Measurements from ENCODE around the gene BMP6. TPM values are rescaled to one million over a fixed set of nuclear protein-coding genes. Genes with fewer than 3 reads are reported as not detected.

BMP6 gene
- total and polyA plus RNA-seq, 2 donors from 2014 or later: 5.0 to 10.0 TPM

DNA sequence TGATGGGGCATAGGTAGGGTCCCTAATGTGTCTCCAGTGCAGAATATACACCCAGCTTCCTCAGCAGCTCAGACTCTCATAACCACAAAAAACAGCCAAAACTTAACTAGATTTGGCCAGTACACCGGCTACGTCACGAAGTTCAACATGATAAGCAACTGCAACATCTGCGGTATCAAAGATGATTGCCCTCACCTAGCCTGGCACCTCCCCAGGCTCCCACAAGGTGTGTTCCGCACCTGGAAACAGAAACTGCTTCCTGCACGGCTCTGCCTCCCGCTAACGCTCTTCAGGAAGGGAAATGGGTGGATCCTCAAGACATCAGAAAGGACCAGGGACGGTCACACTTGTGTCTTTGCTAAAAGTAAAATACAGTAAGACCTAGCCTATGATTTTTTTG lies 175.2 kb downstream of the BMP6 start:
- Histone ChIP-seq H3K9me3 (ENCODE audit: control insufficient read depth in 2 of 3, insufficient read depth in 1 of 3, low read length in 3 of 3) (no peaks in the 10 kb centered on the region), H3K27ac (ENCODE audit: low read depth in 2 of 2, low read length in 2 of 2) (no peak overlapping the region), H3K27me3 (ENCODE audit: control insufficient read depth, insufficient read depth, low read length) (no peaks in the 10 kb centered on the region), H3K4me1 (ENCODE audit: control insufficient read depth in 2 of 3, insufficient read depth in 2 of 3, low read depth in 1 of 3, low read length in 3 of 3) (peaks cover 0 to 13% (median 8%) of the 10 kb centered on the region in 3 donors), H3K9ac (ENCODE audit: low read length in 3 of 3) (no peak overlapping the region), H3K4me3 (ENCODE audit: low read length in 3 of 3) (no peak overlapping the region), H3K36me3 (ENCODE audit: control insufficient read depth in 2 of 3, insufficient read depth in 3 of 3, low read length in 3 of 3) (peaks cover 3 to 51% (median 37%) of the 10 kb centered on the region in 3 donors)
- intact Hi-C loops (cut with DNase I): no loop called here
- DNase-seq: no peak
- FAIRE-seq: no peak
- TF ChIP-seq, protein P1, sequence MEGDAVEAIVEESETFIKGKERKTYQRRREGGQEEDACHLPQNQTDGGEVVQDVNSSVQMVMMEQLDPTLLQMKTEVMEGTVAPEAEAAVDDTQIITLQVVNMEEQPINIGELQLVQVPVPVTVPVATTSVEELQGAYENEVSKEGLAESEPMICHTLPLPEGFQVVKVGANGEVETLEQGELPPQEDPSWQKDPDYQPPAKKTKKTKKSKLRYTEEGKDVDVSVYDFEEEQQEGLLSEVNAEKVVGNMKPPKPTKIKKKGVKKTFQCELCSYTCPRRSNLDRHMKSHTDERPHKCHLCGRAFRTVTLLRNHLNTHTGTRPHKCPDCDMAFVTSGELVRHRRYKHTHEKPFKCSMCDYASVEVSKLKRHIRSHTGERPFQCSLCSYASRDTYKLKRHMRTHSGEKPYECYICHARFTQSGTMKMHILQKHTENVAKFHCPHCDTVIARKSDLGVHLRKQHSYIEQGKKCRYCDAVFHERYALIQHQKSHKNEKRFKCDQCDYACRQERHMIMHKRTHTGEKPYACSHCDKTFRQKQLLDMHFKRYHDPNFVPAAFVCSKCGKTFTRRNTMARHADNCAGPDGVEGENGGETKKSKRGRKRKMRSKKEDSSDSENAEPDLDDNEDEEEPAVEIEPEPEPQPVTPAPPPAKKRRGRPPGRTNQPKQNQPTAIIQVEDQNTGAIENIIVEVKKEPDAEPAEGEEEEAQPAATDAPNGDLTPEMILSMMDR (IDR thresholded peaks at IDR 0.05; ENCODE audit: borderline replicate concordance, extremely low read depth, insufficient read depth): no peak

DNA sequence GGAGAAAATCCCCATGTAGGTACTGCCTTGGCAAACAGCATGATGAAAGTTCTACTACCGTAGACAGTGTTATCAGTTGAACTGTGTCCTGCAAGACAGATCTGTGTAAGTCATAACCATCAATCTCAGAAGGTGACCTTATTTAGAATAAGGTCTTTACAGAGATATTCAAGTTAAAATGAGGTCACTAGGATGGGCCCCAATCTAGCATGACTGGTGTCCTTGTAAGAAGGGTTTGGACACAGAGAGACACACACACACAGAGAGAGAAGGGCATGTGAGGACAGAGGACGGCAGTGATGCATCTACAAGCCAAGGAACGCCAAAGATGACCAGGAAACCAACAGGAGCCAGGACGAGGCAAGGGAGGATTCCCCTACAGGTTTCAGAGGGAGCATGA lies 175.9 kb downstream of the BMP6 start:
- intact Hi-C loops (cut with DNase I): no loop called here
- no peaks in the 10 kb centered on the region for H3K9me3 ChIP-seq (ENCODE audit: control insufficient read depth in 2 of 3, insufficient read depth in 1 of 3, low read length in 3 of 3)
- H3K27me3 ChIP-seq (ENCODE audit: control insufficient read depth, insufficient read depth, low read length): no peaks in the 10 kb centered on the region
- no peak overlapping the region for H3K27ac ChIP-seq (ENCODE audit: low read depth in 2 of 2, low read length in 2 of 2)
- H3K36me3 ChIP-seq (ENCODE audit: control insufficient read depth in 2 of 3, insufficient read depth in 3 of 3, low read length in 3 of 3): peaks cover 2 to 44% (median 34%) of the 10 kb centered on the region in 3 donors
- H3K9ac ChIP-seq (ENCODE audit: low read length in 3 of 3): no peak overlapping the region
- TF ChIP-seq, protein P1 (IDR thresholded peaks at IDR 0.05; ENCODE audit: borderline replicate concordance, extremely low read depth, insufficient read depth): no peak
- no peak overlapping the region for H3K4me3 ChIP-seq (ENCODE audit: low read length in 3 of 3)
- H3K4me1 ChIP-seq (ENCODE audit: control insufficient read depth in 2 of 3, insufficient read depth in 2 of 3, low read depth in 1 of 3, low read length in 3 of 3): peaks cover 0 to 14% (median 10%) of the 10 kb centered on the region in 3 donors
- FAIRE-seq (no peak), DNase-seq (no peak)

DNA sequence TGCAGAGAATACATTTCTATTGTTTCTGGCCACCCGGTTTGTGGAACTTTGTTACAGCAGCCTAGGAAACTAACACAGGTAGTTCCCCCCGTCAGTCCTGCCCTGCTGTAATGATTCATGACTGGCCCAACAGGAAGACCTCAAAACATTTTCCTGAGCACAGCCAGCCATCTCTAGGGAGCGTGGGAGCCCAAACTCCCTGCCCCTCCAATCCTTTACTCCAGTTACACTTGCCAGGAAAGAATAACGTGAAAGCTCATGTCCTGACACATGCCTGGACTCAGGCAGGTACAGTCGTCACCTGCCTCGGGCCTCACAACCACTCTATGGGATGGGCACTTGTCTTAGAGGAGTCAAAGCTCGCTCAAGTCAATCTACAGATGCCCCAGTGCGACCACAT lies 176.3 kb downstream of the BMP6 start:
- DNase-seq (no peak), FAIRE-seq (no peak)
- Histone ChIP-seq H3K4me1 (ENCODE audit: control insufficient read depth in 2 of 3, insufficient read depth in 2 of 3, low read depth in 1 of 3, low read length in 3 of 3) (peaks cover 0 to 14% (median 13%) of the 10 kb centered on the region in 3 donors), H3K9me3 (ENCODE audit: control insufficient read depth in 2 of 3, insufficient read depth in 1 of 3, low read length in 3 of 3) (no peaks in the 10 kb centered on the region), H3K9ac (ENCODE audit: low read length in 3 of 3) (no peak overlapping the region), H3K27me3 (ENCODE audit: control insufficient read depth, insufficient read depth, low read length) (no peaks in the 10 kb centered on the region), H3K4me3 (ENCODE audit: low read length in 3 of 3) (no peak overlapping the region), H3K27ac (ENCODE audit: low read depth in 2 of 2, low read length in 2 of 2) (no peak overlapping the region), H3K36me3 (ENCODE audit: control insufficient read depth in 2 of 3, insufficient read depth in 3 of 3, low read length in 3 of 3) (peaks cover 2 to 44% (median 34%) of the 10 kb centered on the region in 3 donors)
- intact Hi-C loops (cut with DNase I): no loop called here
- TF ChIP-seq, protein P1 (IDR thresholded peaks at IDR 0.05; ENCODE audit: borderline replicate concordance, extremely low read depth, insufficient read depth): no peak

DNA sequence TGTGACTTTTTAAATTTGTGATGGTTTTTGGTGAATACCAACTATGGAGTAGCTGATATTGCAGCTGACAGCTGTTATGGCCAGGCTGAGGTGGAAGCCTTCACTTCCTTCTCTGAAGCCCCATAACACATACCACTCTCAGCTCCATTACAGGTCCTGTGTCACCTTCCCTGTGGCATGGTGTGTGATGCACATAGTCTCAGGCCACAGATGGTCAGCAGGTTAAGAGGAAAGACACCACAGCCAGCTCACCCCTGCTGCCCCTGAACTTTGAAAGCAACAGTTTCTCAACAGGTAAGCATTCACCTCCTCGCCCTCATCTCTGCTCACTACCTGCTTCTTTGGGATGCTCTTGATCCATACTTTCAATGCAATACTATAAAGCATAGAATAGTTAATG lies 177.0 kb downstream of the BMP6 start:
- intact Hi-C loops (cut with DNase I): no loop called here
- Histone ChIP-seq H3K27ac (ENCODE audit: low read depth in 2 of 2, low read length in 2 of 2) (no peak overlapping the region), H3K36me3 (ENCODE audit: control insufficient read depth in 2 of 3, insufficient read depth in 3 of 3, low read length in 3 of 3) (peaks cover 2 to 39% (median 34%) of the 10 kb centered on the region in 3 donors), H3K9me3 (ENCODE audit: control insufficient read depth in 2 of 3, insufficient read depth in 1 of 3, low read length in 3 of 3) (no peaks in the 10 kb centered on the region), H3K4me3 (ENCODE audit: low read length in 3 of 3) (no peak overlapping the region), H3K4me1 (ENCODE audit: control insufficient read depth in 2 of 3, insufficient read depth in 2 of 3, low read depth in 1 of 3, low read length in 3 of 3) (peaks cover 0 to 14% (median 13%) of the 10 kb centered on the region in 3 donors), H3K9ac (ENCODE audit: low read length in 3 of 3) (no peak overlapping the region), H3K27me3 (ENCODE audit: control insufficient read depth, insufficient read depth, low read length) (no peaks in the 10 kb centered on the region)
- TF ChIP-seq, protein P1 (IDR thresholded peaks at IDR 0.05; ENCODE audit: borderline replicate concordance, extremely low read depth, insufficient read depth): no peak
- DNase-seq (no peak), FAIRE-seq (no peak)
